Stimulated activated CD4-positive, alpha-beta T cell treated with anti-CD3 and anti-CD28 coated beads, TNF-alpha, amount 100 ng/mL, for 48 hours (primary cell): ENCODE results near the gene FRMPD3.
"Not testable (repeated sequence)": the region's sequence is repeated elsewhere in the genome, so short reads cannot be mapped to it uniquely, and the experiment has no call there.

ENCODE experiments used
- DNase-seq, 3 donors: peaks; one replicate each; pipeline ENCODE4 v3.0.0-alpha.2; 2020; ENCODE audit warnings: low read depth in 3 of 3

FRMPD3 gene

GRCh38 chrX:107448998-107449835 is at the start of gene FRMPD3:
TSS of gene FRMPD3 (plus strand) at chrX:107449652. CDS start at chrX:107526589, 76,937 bp downstream.
- DNase-seq = no peak

GRCh38 chrX:107420571-107420970 is 28.9 kb upstream of the FRMPD3 start:
- DNase-seq = no peak

GRCh38 chrX:107421337-107421861 is 28.1 kb upstream of the FRMPD3 start:
- DNase-seq = no peak

- DNase-seq = no peak
Measured at GRCh38 chrX:107429090-107429489, 20.4 kb upstream of the FRMPD3 start.

GRCh38 chrX:107440187-107440586 is 9.3 kb upstream of the FRMPD3 start:
- no peak for DNase-seq

- DNase-seq = no peak
Measured at GRCh38 chrX:107440692-107441091, 8.8 kb upstream of the FRMPD3 start.

GRCh38 chrX:107442914-107443527 is 6.4 kb upstream of the FRMPD3 start:
- DNase-seq = no peak

GRCh38 chrX:107445146-107445545 is 4.3 kb upstream of the FRMPD3 start:
- no peak for DNase-seq

GRCh38 chrX:107445631-107446030 is 3.8 kb upstream of the FRMPD3 start:
- DNase-seq = no peak

- no peak for DNase-seq
Measured at GRCh38 chrX:107447642-107448041, 1.8 kb upstream of the FRMPD3 start.

- no peak for DNase-seq
Measured at GRCh38 chrX:107448625-107448997, 841 bp upstream of the FRMPD3 start.

GRCh38 chrX:107450823-107451509 is 1.5 kb downstream of the FRMPD3 start:
- DNase-seq = no peak

GRCh38 chrX:107451731-107452130 is 2.3 kb downstream of the FRMPD3 start:
- DNase-seq = no peak

GRCh38 chrX:107452581-107452980 is 3.1 kb downstream of the FRMPD3 start:
- no peak for DNase-seq

- peak in 2 of 3 donors; percentile 17 to 34 for DNase-seq
Measured at GRCh38 chrX:107454302-107454701, 4.8 kb downstream of the FRMPD3 start.

- no peak for DNase-seq
Measured at GRCh38 chrX:107457289-107457688, 7.8 kb downstream of the FRMPD3 start.

GRCh38 chrX:107465932-107466620 is 16.6 kb downstream of the FRMPD3 start:
- no peak for DNase-seq

GRCh38 chrX:107467271-107467670 is 17.8 kb downstream of the FRMPD3 start:
- DNase-seq = no peak

GRCh38 chrX:107470198-107470597 is 20.7 kb downstream of the FRMPD3 start:
- no peak for DNase-seq

- no peak for DNase-seq
Measured at GRCh38 chrX:107470971-107471370, 21.5 kb downstream of the FRMPD3 start.

- not testable (repeated sequence) for DNase-seq
Measured at GRCh38 chrX:107471420-107471819, 22.0 kb downstream of the FRMPD3 start.

- no peak for DNase-seq
Measured at GRCh38 chrX:107477406-107477805, 28.0 kb downstream of the FRMPD3 start.
